NCI-H510A (cell line): ENCODE data around the gene PTH1R.

ENCODE experiments used
- DNase-seq: peaks from one replicate; lab custom pipeline; 2025; lab: John Stamatoyannopoulos, UW

The PTH1R gene

GRCh38 chr3:46877406-46878125 is at the start of gene PTH1R:
TSS of gene PTH1R (plus strand) at chr3:46877721. CDS start at chr3:46883560, 5,839 bp downstream.
- DNase-seq, result no peak

GRCh38 chr3:46829699-46830208 is 47.8 kb upstream of the PTH1R start:
- no peak for DNase-seq

GRCh38 chr3:46830801-46831200 is 46.7 kb upstream of the PTH1R start:
- DNase-seq, result no peak

- DNase-seq, result no peak
Measured at GRCh38 chr3:46831316-46831715, 46.2 kb upstream of the PTH1R start.

GRCh38 chr3:46831841-46832240 is 45.7 kb upstream of the PTH1R start:
- DNase-seq, result no peak

- DNase-seq, result no peak
Measured at GRCh38 chr3:46833346-46834300, 43.9 kb upstream of the PTH1R start.

GRCh38 chr3:46835054-46835453 is 42.5 kb upstream of the PTH1R start:
- no peak for DNase-seq

- DNase-seq, result no peak
Measured at GRCh38 chr3:46835491-46835890, 42.0 kb upstream of the PTH1R start.

- no peak for DNase-seq
Measured at GRCh38 chr3:46838301-46838700, 39.2 kb upstream of the PTH1R start.

- DNase-seq, result no peak
Measured at GRCh38 chr3:46840491-46840890, 37.0 kb upstream of the PTH1R start.

- no peak for DNase-seq
Measured at GRCh38 chr3:46843508-46843907, 34.0 kb upstream of the PTH1R start.

- no peak for DNase-seq
Measured at GRCh38 chr3:46844397-46844796, 33.1 kb upstream of the PTH1R start.

GRCh38 chr3:46844881-46845312 is 32.6 kb upstream of the PTH1R start:
- no peak for DNase-seq

- no peak for DNase-seq
Measured at GRCh38 chr3:46845397-46845859, 32.1 kb upstream of the PTH1R start.

- no peak for DNase-seq
Measured at GRCh38 chr3:46845860-46846623, 31.5 kb upstream of the PTH1R start.

- no peak for DNase-seq
Measured at GRCh38 chr3:46846624-46847542, 30.6 kb upstream of the PTH1R start.

- no peak for DNase-seq
Measured at GRCh38 chr3:46847744-46848143, 29.8 kb upstream of the PTH1R start.

GRCh38 chr3:46848271-46849044 is 29.1 kb upstream of the PTH1R start:
- no peak for DNase-seq

GRCh38 chr3:46849045-46849631 is 28.4 kb upstream of the PTH1R start:
- no peak for DNase-seq
